IgD-negative memory B cell (primary cell): ENCODE results near the gene KRT33B. TPM values are rescaled to one million over a fixed set of nuclear protein-coding genes. Genes with fewer than 3 reads are reported as not detected.
"Not testable (repeated sequence)": the region's sequence is repeated elsewhere in the genome, so short reads cannot be mapped to it uniquely, and the experiment has no call there.

ENCODE experiments used
- H3K27ac Mint-ChIP-seq, 3 donors: one replicate each; pipeline ENCODE4 v1.8.0; 2020 to 2022; ENCODE audit warnings: mild to moderate bottlenecking in 3 of 3, mixed read lengths in 3 of 3, moderate library complexity in 1 of 3
- H3K27me3 Mint-ChIP-seq: one replicate; pipeline ENCODE4 v1.8.0; 2021; ENCODE audit warnings: mixed read lengths
- H3K36me3 Mint-ChIP-seq: one replicate; pipeline ENCODE4 v1.8.0; 2020; ENCODE audit warnings: mild to moderate bottlenecking, mixed read lengths
- H3K4me1 Mint-ChIP-seq, 3 donors: one replicate each; pipeline ENCODE4 v1.8.0; 2020 to 2022; ENCODE audit warnings: mixed read lengths in 3 of 3, mild to moderate bottlenecking in 1 of 3
- H3K4me3 Mint-ChIP-seq, 4 donors: one replicate each; pipeline ENCODE4 v1.8.0; 2020 to 2022; ENCODE audit warnings: mild to moderate bottlenecking in 4 of 4, mixed read lengths in 4 of 4, moderate library complexity in 3 of 4
- H3K9me3 Mint-ChIP-seq, 3 donors: one replicate each; pipeline ENCODE4 v1.8.0; 2020 to 2021; ENCODE audit warnings: mixed read lengths in 3 of 3, mild to moderate bottlenecking in 1 of 3
- polyA plus RNA-seq: library from polyadenylated mRNA; unstranded; fragments of 300-500 nt; fragmentation: Illumina TruSeq; gene quantifications from one replicate; pipeline ENCODE4 v1.2.3, GENCODE V29; 2021

KRT33B gene
- polyA plus RNA-seq, 1 donor from 2014 or later: not detected

GRCh38 chr17:41380091-41380490 lies 10.5 kb upstream of the KRT33B start:
- H3K4me3 Mint-ChIP-seq, H3K36me3 Mint-ChIP-seq, H3K27ac Mint-ChIP-seq, H3K27me3 Mint-ChIP-seq, H3K4me1 Mint-ChIP-seq, H3K9me3 Mint-ChIP-seq: not testable (repeated sequence)

DNA sequence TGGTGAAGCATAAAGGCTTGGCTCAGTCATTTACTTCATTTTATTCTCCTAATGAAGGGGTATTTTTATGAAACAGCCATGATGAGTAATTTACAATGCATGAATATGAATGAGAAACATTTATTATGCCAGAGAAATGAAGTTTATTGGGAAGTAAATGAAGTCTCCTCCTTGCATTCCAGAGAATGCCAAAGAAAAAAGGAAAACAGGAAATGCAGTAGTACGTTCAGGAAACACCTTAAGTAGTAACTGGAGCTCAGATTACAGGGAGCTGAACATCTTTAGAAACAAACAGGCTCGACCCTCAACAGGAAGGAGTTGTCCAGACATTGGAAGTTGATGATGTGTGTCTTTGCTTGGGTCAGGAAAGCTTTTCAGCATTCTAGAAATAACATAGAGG lies 7.9 kb upstream of the KRT33B start:
- H3K4me3 Mint-ChIP-seq: no peak overlapping the region
- H3K4me1 Mint-ChIP-seq: no peaks in the 10 kb centered on the region
- peaks cover 3% of the 10 kb centered on the region for H3K36me3 Mint-ChIP-seq
- H3K9me3 Mint-ChIP-seq: peaks cover 0 to 4% (median 3%) of the 10 kb centered on the region in 3 donors
- H3K27ac Mint-ChIP-seq: no peak overlapping the region
- peaks cover 10% of the 10 kb centered on the region for H3K27me3 Mint-ChIP-seq

GRCh38 chr17:41369023-41369422 lies 590 bp downstream of the KRT33B start:
- H3K27me3 Mint-ChIP-seq: peaks cover 8% of the 10 kb centered on the region
- H3K4me1 Mint-ChIP-seq: peaks cover 0 to 7% (median 0%) of the 10 kb centered on the region in 3 donors
- no peak overlapping the region for H3K4me3 Mint-ChIP-seq
- H3K27ac Mint-ChIP-seq: no peak overlapping the region
- no peaks in the 10 kb centered on the region for H3K36me3 Mint-ChIP-seq
- peaks cover 0 to 4% (median 0%) of the 10 kb centered on the region in 3 donors for H3K9me3 Mint-ChIP-seq

GRCh38 chr17:41367426-41368075 lies 2.1 kb downstream of the KRT33B start:
- peaks cover 0 to 2% (median 0%) of the 10 kb centered on the region in 3 donors for H3K9me3 Mint-ChIP-seq
- peaks cover 8% of the 10 kb centered on the region for H3K27me3 Mint-ChIP-seq
- H3K27ac Mint-ChIP-seq: no peak overlapping the region

GRCh38 chr17:41366070-41366469 lies 3.5 kb downstream of the KRT33B start:
- no peaks in the 10 kb centered on the region for H3K36me3 Mint-ChIP-seq
- peaks cover 11% of the 10 kb centered on the region for H3K27me3 Mint-ChIP-seq
- H3K9me3 Mint-ChIP-seq: peaks cover 0 to 3% (median 0%) of the 10 kb centered on the region in 3 donors
- H3K4me1 Mint-ChIP-seq: peaks cover 0 to 7% (median 0%) of the 10 kb centered on the region in 3 donors
- H3K27ac Mint-ChIP-seq: no peak overlapping the region
- no peak overlapping the region for H3K4me3 Mint-ChIP-seq

More at GRCh38 chr17:41367426-41368075, 2.1 kb downstream of the KRT33B start:
- Mint-ChIP-seq H3K4me3 (no peak overlapping the region), H3K36me3 (no peaks in the 10 kb centered on the region), H3K4me1 (peaks cover 0 to 7% (median 0%) of the 10 kb centered on the region in 3 donors)

- Mint-ChIP-seq H3K36me3 (no peaks in the 10 kb centered on the region), H3K27me3 (peaks cover 11% of the 10 kb centered on the region), H3K9me3 (peaks cover 0 to 3% (median 2%) of the 10 kb centered on the region in 3 donors), H3K4me1 (peaks cover 0 to 7% (median 0%) of the 10 kb centered on the region in 3 donors), H3K27ac (no peak overlapping the region), H3K4me3 (no peak overlapping the region)
Observed at GRCh38 chr17:41363881-41364280, 5.7 kb downstream of the KRT33B start.

- Mint-ChIP-seq H3K27me3 (peaks cover 7% of the 10 kb centered on the region), H3K36me3 (no peaks in the 10 kb centered on the region), H3K4me3 (no peak overlapping the region), H3K4me1 (peaks cover 0 to 3% (median 0%) of the 10 kb centered on the region in 3 donors), H3K27ac (no peak overlapping the region), H3K9me3 (peaks cover 0 to 7% (median 2%) of the 10 kb centered on the region in 3 donors)
Observed at GRCh38 chr17:41360296-41360995, 9.2 kb downstream of the KRT33B start.

GRCh38 chr17:41354536-41354935 lies 15.1 kb downstream of the KRT33B start:
- Mint-ChIP-seq H3K27me3 (peaks cover 9% of the 10 kb centered on the region), H3K27ac (no peak overlapping the region), H3K4me3 (no peak overlapping the region), H3K9me3 (peaks cover 0 to 4% (median 3%) of the 10 kb centered on the region in 3 donors), H3K4me1 (no peaks in the 10 kb centered on the region), H3K36me3 (no peaks in the 10 kb centered on the region)

GRCh38 chr17:41352597-41353366 lies 16.8 kb downstream of the KRT33B start:
- H3K4me3 Mint-ChIP-seq: no peak overlapping the region
- peaks cover 0 to 4% (median 3%) of the 10 kb centered on the region in 3 donors for H3K9me3 Mint-ChIP-seq
- no peak overlapping the region for H3K27ac Mint-ChIP-seq
- peaks cover 9% of the 10 kb centered on the region for H3K27me3 Mint-ChIP-seq
- no peaks in the 10 kb centered on the region for H3K4me1 Mint-ChIP-seq
- no peaks in the 10 kb centered on the region for H3K36me3 Mint-ChIP-seq

- H3K9me3 Mint-ChIP-seq: peaks cover 0 to 3% (median 0%) of the 10 kb centered on the region in 3 donors
- no peaks in the 10 kb centered on the region for H3K4me1 Mint-ChIP-seq
- H3K36me3 Mint-ChIP-seq: no peaks in the 10 kb centered on the region
- peaks cover 8% of the 10 kb centered on the region for H3K27me3 Mint-ChIP-seq
- H3K4me3 Mint-ChIP-seq: no peak overlapping the region
- no peak overlapping the region for H3K27ac Mint-ChIP-seq
Observed at GRCh38 chr17:41351177-41351576, 18.4 kb downstream of the KRT33B start.

DNA sequence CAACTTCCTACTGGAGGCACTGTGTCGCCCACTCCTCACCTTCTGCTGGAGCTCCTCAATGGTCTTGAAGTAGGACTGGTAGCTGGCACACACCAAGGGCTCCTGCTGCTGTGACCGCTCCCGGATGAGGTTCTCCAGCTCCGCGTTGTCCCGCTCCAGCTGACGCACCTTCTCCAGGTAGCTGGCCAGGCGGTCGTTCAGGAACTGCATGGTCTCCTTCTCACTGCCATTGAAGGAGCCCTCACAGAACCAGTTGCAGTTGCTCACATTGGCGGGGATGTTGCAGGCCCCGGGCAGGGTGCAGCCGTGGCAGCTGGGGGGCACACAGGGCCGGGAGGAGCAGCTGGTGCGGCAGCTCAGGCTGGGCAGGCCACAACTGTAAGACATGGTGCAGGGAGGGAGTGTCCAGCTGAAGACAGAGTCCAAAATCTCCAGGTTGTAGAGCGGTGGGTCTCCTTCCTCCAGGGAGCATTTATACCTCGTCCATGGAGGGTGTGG lies 19.2 kb downstream of the KRT33B start, which contains the start of gene KRT33A:
KRT33A (minus strand) TSS at position 448 of the 498 bp plus-strand sequence; CDS start at position 387, 61 bp downstream.
- not testable (repeated sequence) for H3K9me3 Mint-ChIP-seq, H3K4me1 Mint-ChIP-seq, H3K4me3 Mint-ChIP-seq, H3K27me3 Mint-ChIP-seq, H3K36me3 Mint-ChIP-seq
- peak within 1 kb of the TSS in 1 of 3 donors; percentile 1 for H3K27ac Mint-ChIP-seq

DNA sequence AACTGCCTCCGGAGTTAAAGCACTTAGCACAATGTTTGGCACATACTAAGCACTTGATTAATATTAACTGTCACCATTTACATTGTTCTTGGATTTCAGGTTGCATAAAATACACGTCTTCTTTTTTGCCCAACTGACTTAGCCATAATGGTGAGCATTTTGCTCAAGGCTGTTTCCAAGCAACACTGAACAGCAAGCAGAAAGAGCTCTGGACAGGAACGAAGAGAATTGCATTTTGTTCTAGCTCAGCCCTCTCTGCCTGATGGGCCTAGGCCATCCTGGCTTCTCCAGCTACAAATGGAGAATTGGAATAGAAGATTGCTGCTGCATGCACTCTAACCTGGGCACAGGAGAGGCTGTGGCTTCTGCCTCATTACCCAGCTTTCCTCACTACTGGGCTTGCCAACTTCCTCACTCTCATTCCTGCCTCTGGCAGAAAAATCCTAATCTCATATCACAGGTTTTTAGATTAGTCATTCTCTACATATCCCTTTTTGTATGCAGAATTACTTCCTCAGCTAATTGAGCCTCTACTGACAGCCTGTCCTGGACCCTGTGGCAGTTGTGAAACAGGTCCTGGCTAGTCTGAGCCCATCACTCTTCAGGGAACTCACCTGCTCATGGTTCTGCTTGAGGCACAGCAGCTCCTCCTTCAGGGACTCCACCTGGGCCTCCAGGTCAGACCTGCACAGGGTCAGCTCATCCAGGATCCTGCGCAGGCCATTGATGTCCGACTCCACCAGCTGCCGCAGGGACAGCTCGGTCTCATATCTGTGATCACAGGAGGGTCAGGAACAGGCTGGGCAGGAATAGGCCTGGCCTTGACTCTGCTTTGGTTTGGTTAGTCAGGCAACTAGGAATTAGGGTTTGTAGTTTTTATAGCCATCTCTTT lies 21.5 kb downstream of the KRT33B start:
- Mint-ChIP-seq H3K4me1 (no peaks in the 10 kb centered on the region), H3K27ac (no peak overlapping the region), H3K27me3 (peaks cover 8% of the 10 kb centered on the region), H3K9me3 (peaks cover 4 to 5% (median 4%) of the 10 kb centered on the region in 3 donors), H3K4me3 (no peak overlapping the region), H3K36me3 (no peaks in the 10 kb centered on the region)

GRCh38 chr17:41346421-41346820 lies 23.2 kb downstream of the KRT33B start:
- H3K27me3 Mint-ChIP-seq, H3K27ac Mint-ChIP-seq, H3K36me3 Mint-ChIP-seq, H3K4me3 Mint-ChIP-seq, H3K4me1 Mint-ChIP-seq: not testable (repeated sequence)
- peaks cover 4 to 19% (median 11%) of the 10 kb centered on the region in 3 donors for H3K9me3 Mint-ChIP-seq

- peaks cover 4 to 19% (median 11%) of the 10 kb centered on the region in 3 donors for H3K9me3 Mint-ChIP-seq
- H3K36me3 Mint-ChIP-seq: no peaks in the 10 kb centered on the region
- peaks cover 0 to under 1% (median 0%) of the 10 kb centered on the region in 3 donors for H3K4me1 Mint-ChIP-seq
- no peak overlapping the region for H3K4me3 Mint-ChIP-seq
- peaks cover 5% of the 10 kb centered on the region for H3K27me3 Mint-ChIP-seq
- no peak overlapping the region for H3K27ac Mint-ChIP-seq
Observed at GRCh38 chr17:41345992-41346391, 23.6 kb downstream of the KRT33B start.
